IMR-90 (cell line): ENCODE results near the gene FAIM. TPM values are rescaled to one million over a fixed set of nuclear protein-coding genes. Genes with fewer than 3 reads are reported as not detected.

Experiments
- ATAC-seq: fragments of 200-7000 bp; cut with Tn5 transposase; 2 replicates; pipeline ENCODE4 v1.9.1; 2020; ENCODE audit warnings: low read depth, mild to moderate bottlenecking, moderate library complexity
- BruUV-seq: library from RNA; stranded (reverse); fragments of 400-500 nt; replicated peaks from 2 replicates; lab custom pipeline; 2021; lab: Mats Ljungman, UMichigan
- CTCF ChIA-PET: fragments of 300-600 bp; formaldehyde crosslinking; extraction: SDS; loops from one replicate; lab custom pipeline; 2021; ENCODE audit warnings: antibody characterized with exemption; lab: Yijun Ruan, JAX
- POLR2A ChIA-PET: fragments of 300-600 bp; sonication (Branson Sonifier 250); formaldehyde crosslinking; loops from one replicate; lab custom pipeline; 2022; ENCODE audit warnings: antibody characterized with exemption; ENCODE audit not compliant: unreplicated experiment; lab: Charles Lee
- DNase-seq: peaks from one replicate; pipeline ENCODE4 v3.0.0; 2013
- H2AFZ ChIP-seq: replicated peaks from 2 replicates; pipeline ENCODE3; 2013; ENCODE audit warnings: low read length, mild to moderate bottlenecking; ENCODE audit not compliant: poor library complexity
- H2AK5ac ChIP-seq: 2 replicates; pipeline ENCODE4 v1.6.1; 2013; ENCODE audit warnings: low read depth, low read length, inconsistent platforms
- H2AK9ac ChIP-seq: replicated peaks from 2 replicates; pipeline ENCODE3; 2013; ENCODE audit warnings: mild to moderate bottlenecking, low read depth, low read length, moderate library complexity; ENCODE audit not compliant: poor library complexity
- H2BK120ac ChIP-seq: 2 replicates; pipeline ENCODE4 v1.6.1; 2013; ENCODE audit warnings: low read depth, low read length, inconsistent platforms
- H2BK15ac ChIP-seq: 3 replicates; pipeline ENCODE4 v1.6.1; 2013; ENCODE audit warnings: low read depth, low read length, inconsistent platforms
- H2BK20ac ChIP-seq: 2 replicates; pipeline ENCODE4 v1.6.1; 2013; ENCODE audit warnings: low read depth, mild to moderate bottlenecking, inconsistent platforms, low read length, moderate library complexity
- H2BK5ac ChIP-seq: 2 replicates; pipeline ENCODE4 v1.6.1; 2013; ENCODE audit warnings: mild to moderate bottlenecking, low read depth, low read length, inconsistent platforms; ENCODE audit not compliant: poor library complexity, severe bottlenecking
- H3K14ac ChIP-seq: replicated peaks from 2 replicates; pipeline ENCODE4 v1.6.1; 2013; ENCODE audit warnings: low read depth, low read length, inconsistent platforms
- H3K18ac ChIP-seq: 2 replicates; pipeline ENCODE4 v1.6.1; 2013; ENCODE audit warnings: low read depth, low read length, control low read depth
- H3K23ac ChIP-seq: 2 replicates; pipeline ENCODE4 v1.6.1; 2013; ENCODE audit warnings: low read depth, low read length, inconsistent platforms
- H3K27ac ChIP-seq: 2 replicates; pipeline ENCODE4 v1.5.1; 2013; ENCODE audit warnings: mild to moderate bottlenecking, control low read depth, low read length; ENCODE audit not compliant: insufficient read depth
- H3K27me3 ChIP-seq: 2 replicates; pipeline ENCODE4 v1.6.1; 2013; ENCODE audit warnings: low read length; ENCODE audit not compliant: control insufficient read depth, insufficient read depth
- H3K36me3 ChIP-seq: 2 replicates; pipeline ENCODE4 v1.6.1; 2013; ENCODE audit warnings: low read length, mixed read lengths; ENCODE audit not compliant: control insufficient read depth, insufficient read depth
- H3K4ac ChIP-seq: 2 replicates; pipeline ENCODE4 v1.6.1; 2013; ENCODE audit warnings: low read depth, low read length, inconsistent platforms
- H3K4me1 ChIP-seq: 2 replicates; pipeline ENCODE4 v1.6.1; 2013; ENCODE audit warnings: low read length, mixed read lengths; ENCODE audit not compliant: control insufficient read depth, insufficient read depth
- H3K4me2 ChIP-seq: 2 replicates; pipeline ENCODE4 v1.6.1; 2013; ENCODE audit warnings: low read depth, mild to moderate bottlenecking, control low read depth, low read length, moderate library complexity
- H3K4me3 ChIP-seq: 2 replicates; pipeline ENCODE4 v1.5.1; 2013; ENCODE audit warnings: low read depth, mild to moderate bottlenecking, control low read depth, low read length, moderate library complexity; ENCODE audit not compliant: insufficient read depth
- H3K56ac ChIP-seq: 2 replicates; pipeline ENCODE4 v1.6.1; 2013; ENCODE audit warnings: low read length, inconsistent platforms; ENCODE audit not compliant: insufficient read depth; ENCODE audit errors: extremely low read depth
- H3K79me1 ChIP-seq, 2 experiments: 2 replicates each; pipeline ENCODE4 v1.6.1; 2013; ENCODE audit warnings: low read length in 2 of 2, inconsistent platforms in 1 of 2, low read depth in 1 of 2
- H3K9ac ChIP-seq: 2 replicates; pipeline ENCODE4 v1.6.1; 2013; ENCODE audit warnings: low read depth, low read length, control low read depth
- H3K9me1 ChIP-seq: 2 replicates; pipeline ENCODE4 v1.6.1; 2013; ENCODE audit warnings: low read length, inconsistent platforms; ENCODE audit not compliant: insufficient read depth
- H3K9me3 ChIP-seq: 2 replicates; pipeline ENCODE4 v1.6.1; 2013; ENCODE audit warnings: low read length; ENCODE audit not compliant: control insufficient read depth, insufficient read depth
- H4K20me1 ChIP-seq: 2 replicates; pipeline ENCODE4 v1.6.1; 2013; ENCODE audit warnings: low read length, inconsistent platforms; ENCODE audit not compliant: insufficient read depth
- H4K5ac ChIP-seq: 2 replicates; pipeline ENCODE4 v1.6.1; 2013; ENCODE audit warnings: mild to moderate bottlenecking, low read depth, low read length, control low read depth
- H4K8ac ChIP-seq, 2 experiments: 2 replicates each; pipeline ENCODE4 v1.6.1; 2013; ENCODE audit warnings: low read depth in 2 of 2, low read length in 2 of 2, control low read depth in 1 of 2, inconsistent platforms in 1 of 2
- H4K91ac ChIP-seq: 2 replicates; pipeline ENCODE4 v1.6.1; 2013; ENCODE audit warnings: low read depth, low read length, inconsistent platforms; ENCODE audit not compliant: insufficient read depth
- BHLHE40 ChIP-seq: fragments of 150-350 bp; IDR thresholded peaks from 2 replicates; pipeline ENCODE4 v1.6.1; 2016; ENCODE audit warnings: mild to moderate bottlenecking, low read depth, low read length
- CEBPB ChIP-seq: IDR thresholded peaks from 2 replicates; pipeline ENCODE4 v1.6.1; 2012; ENCODE audit warnings: low read depth, low read length, improper control_type of control experiment
- ELK1 ChIP-seq: fragments of 150-350 bp; IDR thresholded peaks from 2 replicates; pipeline ENCODE4 v1.6.1; 2016; ENCODE audit warnings: low read depth, mild to moderate bottlenecking, low read length, moderate library complexity, borderline replicate concordance
- FOS ChIP-seq: fragments of 150-350 bp; IDR thresholded peaks from 2 replicates; pipeline ENCODE4 v1.6.1; 2016; ENCODE audit warnings: low read depth, low read length
- MAFK ChIP-seq: IDR thresholded peaks from 2 replicates; pipeline ENCODE4 v1.6.1; 2012; ENCODE audit warnings: low read depth, low read length, improper control_type of control experiment
- MAZ ChIP-seq: IDR thresholded peaks from 2 replicates; pipeline ENCODE4 v1.6.1; 2012; ENCODE audit warnings: low read depth, mild to moderate bottlenecking, low read length, improper control_type of control experiment, moderate library complexity, borderline replicate concordance
- MXI1 ChIP-seq: IDR thresholded peaks from 2 replicates; pipeline ENCODE4 v1.6.1; 2012; ENCODE audit warnings: low read depth, mild to moderate bottlenecking, low read length, moderate library complexity, borderline replicate concordance
- RAD21 ChIP-seq: IDR thresholded peaks from 2 replicates; pipeline ENCODE4 v1.6.1; 2012; ENCODE audit warnings: low read length, improper control_type of control experiment
- RCOR1 ChIP-seq: IDR thresholded peaks from 2 replicates; pipeline ENCODE4 v1.6.1; 2012; ENCODE audit warnings: mild to moderate bottlenecking, low read length, improper control_type of control experiment; ENCODE audit not compliant: insufficient replicate concordance
- RFX5 ChIP-seq: IDR thresholded peaks from 2 replicates; pipeline ENCODE4 v1.8.0; 2012; ENCODE audit warnings: low read depth, mild to moderate bottlenecking, low read length, moderate library complexity
- SMC3 ChIP-seq: fragments of 150-350 bp; IDR thresholded peaks from 2 replicates; pipeline ENCODE4 v1.6.1; 2016; ENCODE audit warnings: low read depth, mild to moderate bottlenecking, antibody characterized with exemption, low read length, moderate library complexity
- USF2 ChIP-seq: fragments of 150-350 bp; IDR thresholded peaks from 2 replicates; pipeline ENCODE4 v1.6.1; 2017; ENCODE audit warnings: mild to moderate bottlenecking, antibody characterized with exemption, low read length, low read depth
- WGBS, 2 experiments: methylation state at CpG; one replicate each; pipeline versions ENCODE4 v1.1.5 to v1.1.7; 2013; ENCODE audit warnings: missing lambda C conversion rate in 2 of 2; ENCODE audit not compliant: insufficient read length in 1 of 2; ENCODE audit errors: extremely low coverage in 2 of 2; 5-methylcytosine and 5-hydroxymethylcytosine counted together
- dilution Hi-C: fragments of 300-500 bp; cut with HindIII; formaldehyde crosslinking; loops from one replicate; pipeline ENCODE4 v1.14.3; 2018; ENCODE audit warnings: low sequenced_read_pairs; ENCODE audit not compliant: unreplicated experiment
- in situ Hi-C: fragments of 300-500 bp; cut with MboI; formaldehyde crosslinking; loops from 3 replicates; pipeline ENCODE4 v1.14.3; 2019; ENCODE audit warnings: low sequenced_read_pairs, inconsistent platforms, mixed read lengths
- intact Hi-C: fragments of 100-400 bp; cut with micrococcal nuclease; formaldehyde crosslinking; loops from 2 replicates; pipeline ENCODE4 v1.10.0; 2022
- polyA plus RNA-seq, 3 experiments: library from polyadenylated mRNA; depleted of rRNA; stranded (reverse); fragments of >200 nt; gene quantifications; 2 replicates each; pipeline ENCODE4 v1.2.3, GENCODE V29; 2012; ENCODE audit warnings: low replicate concordance in 1 of 3
- total RNA-seq: library from RNA; depleted of rRNA; stranded (reverse); fragments of >200 nt; gene quantifications from 2 replicates; pipeline ENCODE4 v1.2.3, GENCODE V29; 2012

FAIM gene
- total and polyA plus RNA-seq, 2 of the 4 experiments (the other 2 are of a cell fraction) = 2.5 to 3.4 TPM

GRCh38 chr3:138594150-138594934, 14.2 kb upstream of the FAIM start, which contains the start of gene CEP70:
Gene CEP70 (minus strand): TSS chr3:138594260. CDS start chr3:138572927, 21,333 bp downstream.
- Histone ChIP-seq H3K56ac (peak within 1 kb of the TSS; percentile 29; the same call in 1 of the 2 replicates), H3K9me1 (no peaks in the 10 kb centered on the region), H3K4ac (peak within 1 kb of the TSS; percentile 29), H3K14ac (peak within 1 kb of the TSS; percentile 46; the same call in 1 of the 2 replicates), H4K8ac (peak within 1 kb of the TSS in 1 of 2 experiments; percentile 64; a peak in 3 of 4 replicates), H3K9ac (peak within 1 kb of the TSS; percentile 58), H3K4me2 (peak within 1 kb of the TSS; percentile 87), H2AK5ac (no peak within 1 kb of the TSS), H3K18ac (peak within 1 kb of the TSS; percentile 7; the same call in 1 of the 2 replicates), H4K91ac (peak within 1 kb of the TSS; percentile 31; the same call in 1 of the 2 replicates), H3K4me3 (peak within 1 kb of the TSS; percentile 54), H3K27ac (peak within 1 kb of the TSS; percentile 58), H3K36me3 (no peaks in the 10 kb centered on the region), H3K79me1 (peaks cover 3 to 14% of the 10 kb centered on the region in 2 experiments; a peak in 2 of 4 replicates), H3K23ac (peak within 1 kb of the TSS; percentile 50), H2BK5ac (peak within 1 kb of the TSS; percentile 27), H3K4me1 (no peaks in the 10 kb centered on the region), H2AFZ (peak within 1 kb of the TSS; percentile 93), H4K20me1 (no peaks in the 10 kb centered on the region), H2BK20ac (0 out of 2 replicates have a peak within 1 kb of the TSS, but pooled peaks have one; percentile 12), H4K5ac (peak within 1 kb of the TSS; percentile 12; the same call in 1 of the 2 replicates), H2BK15ac (0 out of 3 replicates have a peak within 1 kb of the TSS, but pooled peaks have one; percentile 1), H2BK120ac (0 out of 2 replicates have a peak within 1 kb of the TSS, but pooled peaks have one; percentile 45), H3K27me3 (no peaks in the 10 kb centered on the region), H3K9me3 (no peaks in the 10 kb centered on the region), H2AK9ac (peak within 1 kb of the TSS; percentile 70)
- in situ Hi-C loops = loop anchor here (25.0 kb wide), 1 partner anchor 743 kb away; the partner anchor contains the start of gene MRPS22
- CTCF ChIA-PET = interaction anchor here (0.6 to 3.6 kb wide), 15 partner anchors 9 to 1784 kb away, joined by 3 to 42 read pairs (median 4); no protein-coding TSS in a partner anchor
- POLR2A ChIA-PET = interaction anchor here (0.5 kb wide), 1 partner anchor 101 kb away, joined by 3 read pairs; no protein-coding TSS in a partner anchor
- dilution Hi-C loops = no loop called here
- WGBS, 2 experiments = 0% methylated on average over 35 of the region's 52 CpGs; no CpG with 5 or more reads in 1 of the 2 experiments
- peak; percentile 95 for DNase-seq
- intact Hi-C loops = loop anchor here (1.0 to 10.0 kb wide), 6 partner anchors 100 to 733 kb away; partner anchors contain the start of gene PIK3CB
- no TSS peak for BruUV-seq
- peak; percentile 99 for ATAC-seq
- TF ChIP-seq MAZ = peak; percentile 69; the same call in 1 of the 2 replicates
- peak; percentile 99 for TF ChIP-seq CEBPB
- peak; percentile 83 for TF ChIP-seq RAD21
- 0 out of 2 replicates have a peak, but pooled peaks have one; percentile 50 for TF ChIP-seq MXI1
- no peak for TF ChIP-seq RFX5
- no peak for TF ChIP-seq ELK1
- no peak for TF ChIP-seq RCOR1
- TF ChIP-seq USF2 = no peak
- no peak for TF ChIP-seq FOS
- no peak for TF ChIP-seq BHLHE40
- no peak for TF ChIP-seq MAFK
- TF ChIP-seq SMC3 = peak; percentile 77
